Measurements from ENCODE around the gene TNNT1.

The TNNT1 gene

GRCh38 chr19:55137915-55138314, 11.1 kb downstream of the TNNT1 start:
- no peak for DNase-seq
- no peak overlapping the region for H3K4me3 Mint-ChIP-seq

GRCh38 chr19:55136399-55137102, 12.5 kb downstream of the TNNT1 start:
- Mint-ChIP-seq H3K4me1 (peaks cover 31% of the 10 kb centered on the region), H3K36me3 (ENCODE audit: low read depth) (no peaks in the 10 kb centered on the region), H3K27ac (no peak overlapping the region), H3K27me3 (ENCODE audit: low read depth, poor library complexity) (peaks cover 16% of the 10 kb centered on the region), H3K4me3 (no peak overlapping the region), H3K9me3 (no peaks in the 10 kb centered on the region)
- TF ChIP-seq, protein P1, sequence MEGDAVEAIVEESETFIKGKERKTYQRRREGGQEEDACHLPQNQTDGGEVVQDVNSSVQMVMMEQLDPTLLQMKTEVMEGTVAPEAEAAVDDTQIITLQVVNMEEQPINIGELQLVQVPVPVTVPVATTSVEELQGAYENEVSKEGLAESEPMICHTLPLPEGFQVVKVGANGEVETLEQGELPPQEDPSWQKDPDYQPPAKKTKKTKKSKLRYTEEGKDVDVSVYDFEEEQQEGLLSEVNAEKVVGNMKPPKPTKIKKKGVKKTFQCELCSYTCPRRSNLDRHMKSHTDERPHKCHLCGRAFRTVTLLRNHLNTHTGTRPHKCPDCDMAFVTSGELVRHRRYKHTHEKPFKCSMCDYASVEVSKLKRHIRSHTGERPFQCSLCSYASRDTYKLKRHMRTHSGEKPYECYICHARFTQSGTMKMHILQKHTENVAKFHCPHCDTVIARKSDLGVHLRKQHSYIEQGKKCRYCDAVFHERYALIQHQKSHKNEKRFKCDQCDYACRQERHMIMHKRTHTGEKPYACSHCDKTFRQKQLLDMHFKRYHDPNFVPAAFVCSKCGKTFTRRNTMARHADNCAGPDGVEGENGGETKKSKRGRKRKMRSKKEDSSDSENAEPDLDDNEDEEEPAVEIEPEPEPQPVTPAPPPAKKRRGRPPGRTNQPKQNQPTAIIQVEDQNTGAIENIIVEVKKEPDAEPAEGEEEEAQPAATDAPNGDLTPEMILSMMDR (IDR thresholded peaks at IDR 0.05) = no peak
- no peak for DNase-seq

More at GRCh38 chr19:55137915-55138314, 11.1 kb downstream of the TNNT1 start:
- TF ChIP-seq, protein P1 (IDR thresholded peaks at IDR 0.05) = no peak
- Mint-ChIP-seq H3K9me3 (no peaks in the 10 kb centered on the region), H3K36me3 (ENCODE audit: low read depth) (no peaks in the 10 kb centered on the region), H3K4me1 (peaks cover 25% of the 10 kb centered on the region), H3K27me3 (ENCODE audit: low read depth, poor library complexity) (peaks cover 17% of the 10 kb centered on the region), H3K27ac (no peak overlapping the region)

GRCh38 chr19:55134736-55135135, 14.3 kb downstream of the TNNT1 start:
- no peaks in the 10 kb centered on the region for H3K36me3 Mint-ChIP-seq (ENCODE audit: low read depth)
- peaks cover 11% of the 10 kb centered on the region for H3K27me3 Mint-ChIP-seq (ENCODE audit: low read depth, poor library complexity)
- H3K4me3 Mint-ChIP-seq = no peak overlapping the region
- peaks cover 38% of the 10 kb centered on the region for H3K4me1 Mint-ChIP-seq
- peak overlapping the region; percentile 78 for H3K27ac Mint-ChIP-seq
- TF ChIP-seq, protein P1 (IDR thresholded peaks at IDR 0.05) = no peak
- H3K9me3 Mint-ChIP-seq = no peaks in the 10 kb centered on the region
- DNase-seq = no peak

GRCh38 chr19:55133639-55134444, 15.2 kb downstream of the TNNT1 start:
- Mint-ChIP-seq H3K4me3 (no peak overlapping the region), H3K4me1 (peaks cover 38% of the 10 kb centered on the region), H3K36me3 (ENCODE audit: low read depth) (no peaks in the 10 kb centered on the region), H3K9me3 (no peaks in the 10 kb centered on the region), H3K27me3 (ENCODE audit: low read depth, poor library complexity) (peaks cover 12% of the 10 kb centered on the region), H3K27ac (peak overlapping the region; percentile 82)
- TF ChIP-seq, protein P1 (IDR thresholded peaks at IDR 0.05) = no peak
- no peak for DNase-seq

GRCh38 chr19:55132453-55133129, 16.4 kb downstream of the TNNT1 start:
- peaks cover 31% of the 10 kb centered on the region for H3K4me1 Mint-ChIP-seq
- peak overlapping the region; percentile 46 for H3K27ac Mint-ChIP-seq
- TF ChIP-seq, protein P1 (IDR thresholded peaks at IDR 0.05) = no peak
- no peak for DNase-seq
- peaks cover 14% of the 10 kb centered on the region for H3K27me3 Mint-ChIP-seq (ENCODE audit: low read depth, poor library complexity)
- no peaks in the 10 kb centered on the region for H3K36me3 Mint-ChIP-seq (ENCODE audit: low read depth)
- no peak overlapping the region for H3K4me3 Mint-ChIP-seq
- no peaks in the 10 kb centered on the region for H3K9me3 Mint-ChIP-seq

Measured in nephron progenitor cell (in vitro differentiated cells).